Endothelial cell of umbilical vein (primary cell): Measurements from ENCODE around the gene CTSD. TPM values are rescaled to one million over a fixed set of nuclear protein-coding genes. Genes with fewer than 3 reads are reported as not detected.

ENCODE experiments used
- BruUV-seq: library from RNA; stranded (reverse); fragments of 400-500 nt; replicated peaks from 2 replicates; lab custom pipeline; 2021; lab: Mats Ljungman, UMichigan
- CTCF ChIA-PET: fragments of 300-600, 350-600 bp; sonication (Branson Sonifier 250); formaldehyde crosslinking; loops from one replicate; lab custom pipeline; 2021; ENCODE audit warnings: antibody characterized with exemption, inconsistent platforms; lab: Charles Lee
- POLR2A ChIA-PET: fragments of 300-600, 350-600 bp; sonication (Branson Sonifier 250); formaldehyde crosslinking; loops from one replicate; lab custom pipeline; 2021; ENCODE audit warnings: antibody characterized with exemption, inconsistent platforms; lab: Charles Lee
- DNase-seq: peaks from one replicate; pipeline ENCODE4 v3.0.0-alpha.2; 2011; ENCODE audit warnings: low read depth, low spot score
- FAIRE-seq: peaks from 2 replicates; lab custom pipeline; 2011; peaks lifted over from hg19 to GRCh38; lab: Jason Lieb, UNC
- H2AFZ ChIP-seq: 2 replicates; pipeline ENCODE4 v1.6.0; 2012; ENCODE audit warnings: low read depth, low read length, control low read depth, inconsistent platforms
- H3K27ac ChIP-seq: 2 replicates; pipeline ENCODE4 v1.5.1; 2011; ENCODE audit warnings: low read depth, mild to moderate bottlenecking, control low read depth, low read length, moderate library complexity; ENCODE audit not compliant: insufficient read depth
- H3K27me3 ChIP-seq, 2 experiments: 2 replicates each; pipeline versions ENCODE4 v1.6.0 to v1.6.1; 2011; ENCODE audit warnings: low read length in 2 of 2, mixed read lengths in 1 of 2; ENCODE audit not compliant: control insufficient read depth in 2 of 2, insufficient read depth in 2 of 2
- H3K36me3 ChIP-seq, 2 experiments: 2 replicates in 1 of 2; 3 replicates in 1 of 2; pipeline ENCODE4 v1.5.1; 2011; ENCODE audit warnings: low read length in 2 of 2, mild to moderate bottlenecking in 1 of 2, moderate library complexity in 1 of 2; ENCODE audit not compliant: control insufficient read depth in 2 of 2, insufficient read depth in 2 of 2; ENCODE audit errors: extremely low read depth in 1 of 2
- H3K4me1 ChIP-seq: 3 replicates; pipeline ENCODE4 v1.5.1; 2011; ENCODE audit warnings: mild to moderate bottlenecking, low read length; ENCODE audit not compliant: control insufficient read depth, insufficient read depth; ENCODE audit errors: extremely low read depth
- H3K4me2 ChIP-seq: 2 replicates; pipeline ENCODE4 v1.6.1; 2011; ENCODE audit warnings: low read length, control low read depth, mixed read lengths; ENCODE audit not compliant: insufficient read depth
- H3K4me3 ChIP-seq, 3 experiments: fragments of 200-600 bp in 1 of 3; sonication (generic), shearing (Covaris generic) in 1 of 3; replicated peaks in 1 of 3; 2 replicates each; pipeline ENCODE4 v1.5.1; 2011 to 2016; ENCODE audit warnings: control low read depth in 3 of 3, low read length in 3 of 3, mild to moderate bottlenecking in 2 of 3, inconsistent platforms in 1 of 3, low read depth in 1 of 3, moderate library complexity in 1 of 3; ENCODE audit not compliant: insufficient read depth in 1 of 3
- H3K79me2 ChIP-seq: 2 replicates; pipeline ENCODE4 v1.6.0; 2012; ENCODE audit warnings: low read length, inconsistent platforms; ENCODE audit not compliant: control insufficient read depth, insufficient read depth
- H3K9ac ChIP-seq: replicated peaks from 2 replicates; pipeline ENCODE3; 2011; ENCODE audit warnings: low read length, control low read depth; ENCODE audit not compliant: insufficient read depth; ENCODE audit errors: extremely low read depth
- H3K9me1 ChIP-seq: replicated peaks from 3 replicates; pipeline ENCODE4 v1.6.0; 2011; ENCODE audit warnings: mild to moderate bottlenecking, low read length; ENCODE audit not compliant: control insufficient read depth, insufficient read depth; ENCODE audit errors: extremely low read depth
- H3K9me3 ChIP-seq: replicated peaks from 2 replicates; pipeline ENCODE4 v1.5.1; 2012; ENCODE audit warnings: low read length, inconsistent platforms; ENCODE audit not compliant: control insufficient read depth, insufficient read depth
- H4K20me1 ChIP-seq: replicated peaks from 2 replicates; pipeline ENCODE3; 2011; ENCODE audit warnings: mild to moderate bottlenecking, low read length; ENCODE audit not compliant: control insufficient read depth, insufficient read depth; ENCODE audit errors: extremely low read depth
- CTCF ChIP-seq, 2 donors: IDR thresholded peaks; 1 replicate in 1 of 2; 2 replicates in 1 of 2; pipeline ENCODE4 v1.5.1; 2011; ENCODE audit warnings: low read length in 2 of 2, mild to moderate bottlenecking in 2 of 2, moderate library complexity in 2 of 2, control low read depth in 1 of 2, inconsistent platforms in 1 of 2, low read depth in 1 of 2; ENCODE audit not compliant: insufficient read depth in 1 of 2; ENCODE audit errors: extremely low read depth in 1 of 2
- EZH2 ChIP-seq: IDR thresholded peaks from 2 replicates; pipeline ENCODE4 v1.6.1; 2012; ENCODE audit warnings: borderline replicate concordance, low read depth, mild to moderate bottlenecking, moderate library complexity, low read length, inconsistent platforms; ENCODE audit not compliant: severe bottlenecking
- FOS ChIP-seq: IDR thresholded peaks from 2 replicates; pipeline ENCODE4 v1.6.1; 2011; ENCODE audit warnings: mild to moderate bottlenecking, low read length, moderate library complexity, borderline replicate concordance; ENCODE audit not compliant: insufficient read depth
- GATA2 ChIP-seq: IDR thresholded peaks from 2 replicates; pipeline ENCODE4 v1.7.0; 2011; ENCODE audit warnings: low read depth, mild to moderate bottlenecking, moderate library complexity, mixed read lengths, low read length; ENCODE audit not compliant: insufficient read length, insufficient read depth
- JUN ChIP-seq: IDR thresholded peaks from 2 replicates; pipeline ENCODE4 v1.6.1; 2011; ENCODE audit warnings: borderline replicate concordance, low read depth; ENCODE audit not compliant: insufficient read length, insufficient read depth
- MAX ChIP-seq: IDR thresholded peaks from 2 replicates; pipeline ENCODE4 v1.6.1; 2011; ENCODE audit not compliant: insufficient read depth, insufficient read length
- MYC ChIP-seq: IDR thresholded peaks from one replicate; pipeline ENCODE4 v1.6.1; 2011; ENCODE audit warnings: mild to moderate bottlenecking, low read depth, low read length
- POLR2A ChIP-seq: IDR thresholded peaks from 2 replicates; pipeline ENCODE4 v1.6.1; 2012; ENCODE audit warnings: low read depth, mild to moderate bottlenecking, control low read depth, low read length
- POLR2AphosphoS5 ChIP-seq: IDR thresholded peaks from 2 replicates; pipeline ENCODE4 v1.6.1; 2012; ENCODE audit warnings: low read depth, mild to moderate bottlenecking, control low read depth, low read length, moderate library complexity; ENCODE audit not compliant: insufficient read depth
- dilution Hi-C: fragments of 300-500 bp; cut with MboI; formaldehyde crosslinking; loops from one replicate; pipeline ENCODE4 v1.15.0; 2019; ENCODE audit warnings: low sequenced_read_pairs; ENCODE audit not compliant: extremely low pct_ligation_motif_present
- intact Hi-C: fragments of 100-400 bp; cut with micrococcal nuclease; formaldehyde crosslinking; loops from one replicate; pipeline ENCODE4 v1.10.0; 2022
- polyA plus RNA-seq, 4 experiments: library from polyadenylated mRNA; depleted of rRNA in 3 of 4; stranded (reverse) in 3 of 4; unstranded in 1 of 4; fragments of >200 nt; gene quantifications; 2 replicates each; pipeline versions ENCODE4 v1.2.1 to v1.2.3, GENCODE V29; 2011 to 2012; ENCODE audit warnings: missing spikeins in 1 of 4
- total RNA-seq: library from RNA; stranded (reverse); gene quantifications from 2 replicates; pipeline ENCODE4 v1.2.3, GENCODE V29; 2021

Gene CTSD
- total and polyA plus RNA-seq, 2 donors (not counting 3 experiments of a cell fraction or from before 2014, with no cell fraction given), result 215 to 248 TPM

- Histone ChIP-seq H3K27ac (no peak overlapping the region), H3K27me3 (peaks cover 0 to 2% of the 10 kb centered on the region in 2 experiments), H4K20me1 (no peaks in the 10 kb centered on the region), H3K36me3 (no peaks in the 10 kb centered on the region), H3K9me3 (no peaks in the 10 kb centered on the region), H3K9ac (no peak overlapping the region), H2AFZ (no peak overlapping the region), H3K79me2 (no peaks in the 10 kb centered on the region), H3K4me2 (no peak overlapping the region), H3K4me1 (no peaks in the 10 kb centered on the region), H3K9me1 (no peaks in the 10 kb centered on the region), H3K4me3 (no peak overlapping the region)
- POLR2A ChIA-PET, result no interaction called here
- CTCF ChIA-PET, result interaction anchor here (2.2 to 2.5 kb wide), 2 partner anchors 25 kb away, joined by 6 to 9 read pairs; no protein-coding TSS in a partner anchor
- TF ChIP-seq POLR2AphosphoS5 (no peak), MYC (no peak), CTCF (IDR thresholded peaks at IDR 0.05; ENCODE audit: extremely low read depth in 1 of 2, insufficient read depth in 1 of 2, low read depth in 1 of 2, low read length in 2 of 2) (no peak), FOS (no peak), EZH2 (no peak), MAX (no peak), GATA2 (no peak), JUN (no peak), POLR2A (no peak)
- no peak for FAIRE-seq
- no TSS peak for BruUV-seq
- no peak for DNase-seq
- dilution Hi-C loops (no loop called here), intact Hi-C loops (no loop called here)
These were observed 43.7 kb upstream of the CTSD start for GRCh38 chr11:1807264-1807995.
